GM12878 (cell line): ENCODE results near the gene C12orf43. TPM values are rescaled to one million over a fixed set of nuclear protein-coding genes. Genes with fewer than 3 reads are reported as not detected.

ENCODE experiments used
- ATAC-seq: fragments of 200-7000 bp; cut with Tn5 transposase; 3 replicates; pipeline ENCODE4 v1.9.1; 2020; ENCODE audit warnings: mild to moderate bottlenecking, moderate library complexity
- BruUV-seq: library from RNA; stranded (reverse); fragments of 400-500 nt; replicated peaks from 2 replicates; lab custom pipeline; 2021; lab: Mats Ljungman, UMichigan
- CTCF ChIA-PET: fragments of 300-600 bp; sonication (Branson Sonifier 250); formaldehyde crosslinking; extraction: SDS; loops from one replicate; lab custom pipeline; 2021; ENCODE audit warnings: inconsistent platforms; lab: Yijun Ruan, JAX
- POLR2A ChIA-PET: fragments of 350-600 bp; formaldehyde crosslinking; extraction: SDS; loops from one replicate; lab custom pipeline; 2021; ENCODE audit warnings: inconsistent platforms; lab: Charles Lee
- RAD21 ChIA-PET: fragments of 300-600 bp; sonication (Branson Sonifier 250); formaldehyde crosslinking; loops from one replicate; lab custom pipeline; 2023; ENCODE audit warnings: antibody characterized with exemption; ENCODE audit not compliant: unreplicated experiment; lab: Charles Lee
- SMC1A ChIA-PET: fragments of 300-600 bp; sonication (Branson Sonifier 250); formaldehyde crosslinking; loops from one replicate; lab custom pipeline; 2023; ENCODE audit not compliant: unreplicated experiment, uncharacterized antibody; lab: Charles Lee
- DNase-seq: peaks from one replicate; pipeline ENCODE4 v3.0.0-alpha.2; 2011; ENCODE audit warnings: low read depth, low spot score
- FAIRE-seq: peaks from 3 replicates; lab custom pipeline; 2011; peaks lifted over from hg19 to GRCh38; lab: Jason Lieb, UNC
- H2AFZ ChIP-seq: 2 replicates; pipeline ENCODE4 v1.6.0; 2011; ENCODE audit warnings: low read depth, low read length, control low read depth; ENCODE audit not compliant: control insufficient read depth
- H3K27ac ChIP-seq: 2 replicates; pipeline ENCODE4 v1.5.1; 2011; ENCODE audit warnings: control low read depth; ENCODE audit not compliant: control insufficient read depth, insufficient read depth
- H3K27me3 ChIP-seq, 2 experiments: replicated peaks in 1 of 2; 2 replicates each; pipeline versions ENCODE4 v1.6.0 to v1.6.1; 2011; ENCODE audit warnings: low read length in 1 of 2; ENCODE audit not compliant: control insufficient read depth in 2 of 2, insufficient read depth in 2 of 2
- H3K36me3 ChIP-seq, 2 experiments: 2 replicates each; pipeline ENCODE4 v1.5.1; 2011; ENCODE audit warnings: low read length in 1 of 2; ENCODE audit not compliant: control insufficient read depth in 2 of 2, insufficient read depth in 2 of 2
- H3K4me1 ChIP-seq: 2 replicates; pipeline ENCODE4 v1.6.1; 2011; ENCODE audit warnings: mild to moderate bottlenecking, low read length, moderate library complexity, mixed read lengths; ENCODE audit not compliant: control insufficient read depth, insufficient read depth
- H3K4me2 ChIP-seq: 2 replicates; pipeline ENCODE4 v1.6.0; 2011; ENCODE audit warnings: control low read depth; ENCODE audit not compliant: control insufficient read depth, insufficient read depth
- H3K4me3 ChIP-seq: fragments of 200-600 bp; sonication (generic); 2 replicates; pipeline ENCODE4 v1.5.1; 2016
- H3K79me2 ChIP-seq: 2 replicates; pipeline ENCODE4 v1.6.0; 2011; ENCODE audit warnings: low read length; ENCODE audit not compliant: control insufficient read depth, insufficient read depth
- H3K9ac ChIP-seq: 2 replicates; pipeline ENCODE4 v1.8.0; 2011; ENCODE audit warnings: low read length, control low read depth, mixed read lengths; ENCODE audit not compliant: control insufficient read depth, insufficient read depth
- H3K9me3 ChIP-seq: replicated peaks from 3 replicates; pipeline ENCODE4 v1.5.1; 2011; ENCODE audit warnings: mild to moderate bottlenecking, low read length; ENCODE audit not compliant: control insufficient read depth, insufficient read depth
- H4K20me1 ChIP-seq: 2 replicates; pipeline ENCODE4 v1.6.0; 2011; ENCODE audit not compliant: control insufficient read depth, insufficient read depth
- NBN ChIP-seq: fragments of 450-650 bp; IDR thresholded peaks from 2 replicates; pipeline ENCODE4 v1.6.1; 2016
- NFYB ChIP-seq: IDR thresholded peaks from 2 replicates; pipeline ENCODE4 v1.6.1; 2011; ENCODE audit warnings: low read depth, mild to moderate bottlenecking, low read length, improper control_type of control experiment, moderate library complexity; ENCODE audit not compliant: insufficient read depth
- PAX8 ChIP-seq: fragments of 450-650 bp; IDR thresholded peaks from 2 replicates; pipeline ENCODE4 v1.6.1; 2017; ENCODE audit warnings: mild to moderate bottlenecking, moderate library complexity
- RELB ChIP-seq: fragments of 450-650 bp; IDR thresholded peaks from 2 replicates; pipeline ENCODE4 v1.6.1; 2017; ENCODE audit warnings: low read depth, mild to moderate bottlenecking, moderate library complexity
- TAF1 ChIP-seq: IDR thresholded peaks from 2 replicates; pipeline ENCODE4 v1.6.1; 2011; ENCODE audit warnings: mild to moderate bottlenecking, low read depth, low read length, borderline replicate concordance
- WRNIP1 ChIP-seq: IDR thresholded peaks from 2 replicates; pipeline ENCODE4 v1.6.1; 2011; ENCODE audit warnings: low read depth, low read length, improper control_type of control experiment, borderline replicate concordance
- ZBTB33 ChIP-seq: fragments of 450-650 bp; IDR thresholded peaks from 2 replicates; pipeline ENCODE4 v1.6.1; 2017; ENCODE audit warnings: mild to moderate bottlenecking
- ZBTB40 ChIP-seq: fragments of 450-650 bp; IDR thresholded peaks from 2 replicates; pipeline ENCODE4 v1.6.1; 2016; ENCODE audit warnings: mild to moderate bottlenecking, moderate library complexity, borderline replicate concordance
- ZNF384 ChIP-seq: IDR thresholded peaks from 2 replicates; pipeline ENCODE4 v1.6.1; 2012; ENCODE audit warnings: low read depth, mild to moderate bottlenecking, low read length, improper control_type of control experiment, borderline replicate concordance
- WGBS: methylation state at CpG from one replicate; pipeline ENCODE4 v1.1.6; 2016; ENCODE audit warnings: low lambda C conversion rate; ENCODE audit not compliant: insufficient replicate concordance, insufficient coverage; ENCODE audit errors: missing lambda C conversion rate; 5-methylcytosine and 5-hydroxymethylcytosine counted together
- in situ Hi-C: fragments of 300-500 bp; cut with MboI; formaldehyde crosslinking; loops from 9 replicates; pipeline ENCODE4 v1.14.3; 2018; ENCODE audit warnings: mixed read lengths
- intact Hi-C: fragments of 100-400 bp; cut with micrococcal nuclease; formaldehyde crosslinking; loops from one replicate; pipeline ENCODE4 v1.14.2; 2022; ENCODE audit not compliant: unreplicated experiment
- polyA plus RNA-seq, 11 experiments: library from polyadenylated mRNA; depleted of rRNA in 4 of 11; unstranded in 6 of 11; stranded (reverse) in 5 of 11; fragments of >200 nt; fragmentation: Nextera tagmentation in 4 of 11; fragmentation: Illumina TruSeq in 1 of 11; extraction: Ambion mirVana in 4 of 11; extraction: Trizol in 1 of 11; gene quantifications; 1 replicate in 1 of 11; 2 replicates in 10 of 11; pipeline versions ENCODE4 v1.2.1 to v1.2.3, GENCODE V29; 2011 to 2016; ENCODE audit warnings: inconsistent platforms in 2 of 11, missing spikeins in 2 of 11, low read depth in 1 of 11
- total RNA-seq, 4 experiments: library from RNA; depleted of rRNA in 3 of 4; stranded (reverse); fragments of >200 nt in 3 of 4; fragmentation: Illumina TruSeq in 1 of 4; extraction: Trizol in 1 of 4; gene quantifications; 2 replicates each; pipeline versions ENCODE4 v1.2.1 to v1.2.3, GENCODE V29; 2013 to 2021

C12orf43 gene
- total and polyA plus RNA-seq, 10 of the 15 experiments (the other 5 are each of a cell fraction or from before 2014, with no cell fraction given): 7.5 to 30.8 (median 21.3) TPM

GRCh38 chr12:120964298-120964697, 52.0 kb downstream of the C12orf43 start:
- Histone ChIP-seq H3K36me3 (no peaks in the 10 kb centered on the region), H3K27ac (no peak overlapping the region), H3K4me1 (peaks cover 8% of the 10 kb centered on the region), H3K9ac (no peak overlapping the region), H3K4me2 (no peak overlapping the region), H3K9me3 (no peaks in the 10 kb centered on the region), H3K4me3 (no peak overlapping the region), H3K27me3 (no peaks in the 10 kb centered on the region)
- in situ Hi-C loops: no loop called here
- BruUV-seq: no TSS peak
- RAD21 ChIA-PET: interaction anchor here (0.7 kb wide), 1 partner anchor 7 kb away, joined by 3 read pairs; no protein-coding TSS in a partner anchor
- DNase-seq (no peak), ATAC-seq (no peak)
- 50% methylated on average over 8 of the region's 8 CpGs for WGBS
- CTCF ChIA-PET: interaction anchor here (0.6 to 2.6 kb wide), 4 partner anchors 41 to 318 kb away, joined by 3 to 10 read pairs (median 4); no protein-coding TSS in a partner anchor
- no peak for TF ChIP-seq ZBTB40
- TF ChIP-seq TAF1: no peak
- TF ChIP-seq WRNIP1: no peak
- no peak for TF ChIP-seq PAX8
- TF ChIP-seq RELB: no peak
- TF ChIP-seq NFYB: no peak
- TF ChIP-seq ZBTB33: no peak
- TF ChIP-seq NBN: no peak
- TF ChIP-seq ZNF384: no peak
- TF ChIP-seq, all 136 proteins: peak for 0
- no peaks in the 10 kb centered on the region for H4K20me1 ChIP-seq
- intact Hi-C loops: loop anchor here (5.0 kb wide), 1 partner anchor 62 kb away; the partner anchor contains the start of gene SPPL3
- H3K79me2 ChIP-seq: no peaks in the 10 kb centered on the region
- no peak overlapping the region for H2AFZ ChIP-seq
- POLR2A ChIA-PET: no interaction called here
- no peak for FAIRE-seq
- SMC1A ChIA-PET: interaction anchor here (1.5 to 1.6 kb wide), 2 partner anchors 32 to 110 kb away, joined by 4 read pairs; no protein-coding TSS in a partner anchor
